ENCODE results near the gene HS3ST5. TPM values are rescaled to one million over a fixed set of nuclear protein-coding genes. Genes with fewer than 3 reads are reported as not detected.

The HS3ST5 gene
- total RNA-seq, 1 experiment from 2014 or later, result 14.4 TPM

- Histone ChIP-seq H2BK5ac (ENCODE audit: insufficient read length, low read length) (no peak overlapping the region), H3K23me2 (ENCODE audit: insufficient read length, low read depth, low read length, poor library complexity, severe bottlenecking) (no peaks in the 10 kb centered on the region), H4K91ac (ENCODE audit: insufficient read length, low read depth, low read length) (no peak overlapping the region), H3K23ac (ENCODE audit: insufficient read length, low read depth, low read length) (no peak overlapping the region), H3K4me1 (ENCODE audit: insufficient read depth, low read length) (peaks cover 2% of the 10 kb centered on the region; the same call in 1 of the 2 replicates), H2BK120ac (ENCODE audit: low read depth, low read length, poor library complexity, severe bottlenecking) (no peak overlapping the region), H3K18ac (ENCODE audit: insufficient read length, low read depth, low read length) (no peak overlapping the region), H3K9me3 (ENCODE audit: control insufficient read depth, low read depth, low read length) (no peaks in the 10 kb centered on the region), H4K5ac (ENCODE audit: insufficient read length, low read depth, low read length) (no peak overlapping the region), H3K27me3 (ENCODE audit: insufficient read depth, low read length) (no peaks in the 10 kb centered on the region), H4K8ac (replicated peaks; ENCODE audit: insufficient read length, low read depth, low read length) (no peak overlapping the region), H2BK20ac (ENCODE audit: low read depth, low read length, poor library complexity, severe bottlenecking) (no peak overlapping the region), H4K20me1 (ENCODE audit: control insufficient read depth, insufficient read depth, insufficient read length) (no peaks in the 10 kb centered on the region), H2AFZ (ENCODE audit: low read length) (no peak overlapping the region), H3T11ph (ENCODE audit: low read length) (no peak overlapping the region), H3K27ac (ENCODE audit: insufficient read length, low read depth, low read length) (no peak overlapping the region), H2AK5ac (ENCODE audit: insufficient read length, low read length) (no peak overlapping the region), H3K4ac (ENCODE audit: low read depth, low read length) (no peak overlapping the region), H2BK15ac (ENCODE audit: low read depth, low read length) (no peak overlapping the region), H3K56ac (ENCODE audit: insufficient read length, low read depth, low read length) (no peak overlapping the region), H3K79me2 (ENCODE audit: insufficient read depth, low read length) (no peaks in the 10 kb centered on the region), H3K79me1 (ENCODE audit: insufficient read depth, low read depth, low read length, poor library complexity, severe bottlenecking) (no peaks in the 10 kb centered on the region), H3K4me2 (ENCODE audit: insufficient read depth, insufficient read length, low read length) (no peak overlapping the region), H2BK12ac (ENCODE audit: insufficient read length, low read depth, low read length) (no peak overlapping the region), H3K9ac (ENCODE audit: extremely low read depth, insufficient read length, low read length) (no peak overlapping the region), H3K14ac (ENCODE audit: insufficient read depth, low read length) (no peak overlapping the region)
- H3K27ac Mint-ChIP-seq, result no peak overlapping the region
- peaks cover 14 to 17% of the 10 kb centered on the region in 2 experiments for H3K4me1 Mint-ChIP-seq
- no peaks in the 10 kb centered on the region for H3K27me3 Mint-ChIP-seq (ENCODE audit: low read depth)
- no peak overlapping the region for H3K4me3 Mint-ChIP-seq
- TF ChIP-seq, protein P1, sequence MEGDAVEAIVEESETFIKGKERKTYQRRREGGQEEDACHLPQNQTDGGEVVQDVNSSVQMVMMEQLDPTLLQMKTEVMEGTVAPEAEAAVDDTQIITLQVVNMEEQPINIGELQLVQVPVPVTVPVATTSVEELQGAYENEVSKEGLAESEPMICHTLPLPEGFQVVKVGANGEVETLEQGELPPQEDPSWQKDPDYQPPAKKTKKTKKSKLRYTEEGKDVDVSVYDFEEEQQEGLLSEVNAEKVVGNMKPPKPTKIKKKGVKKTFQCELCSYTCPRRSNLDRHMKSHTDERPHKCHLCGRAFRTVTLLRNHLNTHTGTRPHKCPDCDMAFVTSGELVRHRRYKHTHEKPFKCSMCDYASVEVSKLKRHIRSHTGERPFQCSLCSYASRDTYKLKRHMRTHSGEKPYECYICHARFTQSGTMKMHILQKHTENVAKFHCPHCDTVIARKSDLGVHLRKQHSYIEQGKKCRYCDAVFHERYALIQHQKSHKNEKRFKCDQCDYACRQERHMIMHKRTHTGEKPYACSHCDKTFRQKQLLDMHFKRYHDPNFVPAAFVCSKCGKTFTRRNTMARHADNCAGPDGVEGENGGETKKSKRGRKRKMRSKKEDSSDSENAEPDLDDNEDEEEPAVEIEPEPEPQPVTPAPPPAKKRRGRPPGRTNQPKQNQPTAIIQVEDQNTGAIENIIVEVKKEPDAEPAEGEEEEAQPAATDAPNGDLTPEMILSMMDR (conservative IDR thresholded peaks at IDR 0.05), result no peak
- H3K36me3 Mint-ChIP-seq (ENCODE audit: insufficient read depth in 1 of 3, low read depth in 3 of 3), result peaks cover 0 to 5% (median 0%) of the 10 kb centered on the region in 3 experiments; a peak in 2 of 7 replicates
- DNase-seq, result no peak
- H3K9me3 Mint-ChIP-seq, result no peaks in the 10 kb centered on the region
These were observed 183.1 kb downstream of the HS3ST5 start for GRCh38 chr6:114159727-114160126.
